Inferior parietal cortex (tissue), 1 donor: ENCODE data around the gene PSMB2.
A peak's percentile ranks its signal among the peaks of the same experiment; 100 is the strongest.

Experiments
- DNase-seq: peaks from one replicate; pipeline ENCODE4 v3.0.0-alpha.2; 2016; ENCODE audit errors: extremely low spot score

Gene PSMB2

GRCh38 chr1:35642471-35642955 is 1.2 kb upstream of the PSMB2 start:
- no peak for DNase-seq

- DNase-seq: no peak
Observed at GRCh38 chr1:35640380-35641232, 720 bp downstream of the PSMB2 start.

GRCh38 chr1:35637401-35637809 is 3.9 kb downstream of the PSMB2 start:
- peak; percentile 46 for DNase-seq

GRCh38 chr1:35633547-35633946 is 7.8 kb downstream of the PSMB2 start:
- no peak for DNase-seq

- no peak for DNase-seq
Observed at GRCh38 chr1:35631396-35631795, 9.9 kb downstream of the PSMB2 start.

GRCh38 chr1:35629051-35629450 is 12.3 kb downstream of the PSMB2 start:
- no peak for DNase-seq

- DNase-seq: no peak
Observed at GRCh38 chr1:35623832-35624231, 17.5 kb downstream of the PSMB2 start.

- DNase-seq: no peak
Observed at GRCh38 chr1:35622510-35623178, 18.7 kb downstream of the PSMB2 start.

GRCh38 chr1:35619237-35620121 is 21.8 kb downstream of the PSMB2 start:
- no peak for DNase-seq

GRCh38 chr1:35615440-35615839 is 25.9 kb downstream of the PSMB2 start:
- no peak for DNase-seq

GRCh38 chr1:35611655-35612054 is 29.7 kb downstream of the PSMB2 start:
- no peak for DNase-seq

GRCh38 chr1:35605867-35606182 is 35.5 kb downstream of the PSMB2 start:
- DNase-seq: no peak

- no peak for DNase-seq
Observed at GRCh38 chr1:35605071-35605866, 36.1 kb downstream of the PSMB2 start.

- no peak for DNase-seq
Observed at GRCh38 chr1:35603941-35604340, 37.4 kb downstream of the PSMB2 start.

GRCh38 chr1:35603468-35603867 is 37.9 kb downstream of the PSMB2 start:
- DNase-seq: no peak

- DNase-seq: no peak
Observed at GRCh38 chr1:35600593-35600992, 40.7 kb downstream of the PSMB2 start.

GRCh38 chr1:35599411-35599810 is 41.9 kb downstream of the PSMB2 start:
- no peak for DNase-seq

GRCh38 chr1:35598895-35599294 is 42.4 kb downstream of the PSMB2 start:
- DNase-seq: no peak

GRCh38 chr1:35597870-35598269 is 43.5 kb downstream of the PSMB2 start:
- no peak for DNase-seq

- DNase-seq: no peak
Observed at GRCh38 chr1:35595684-35596083, 45.6 kb downstream of the PSMB2 start.

GRCh38 chr1:35594005-35594760 is 47.1 kb downstream of the PSMB2 start:
- no peak for DNase-seq
